GM10248 (cell line): ENCODE results near the gene CACNA1S.

ENCODE experiments used
- CTCF ChIA-PET: fragments of 300-600 bp; sonication (Branson Sonifier 250); formaldehyde crosslinking; extraction: SDS; loops from one replicate; lab custom pipeline; 2021; ENCODE audit warnings: antibody characterized with exemption; lab: Yijun Ruan, JAX
- POLR2A ChIA-PET: fragments of 350-650 bp; sonication (Branson Sonifier 250); formaldehyde crosslinking; extraction: SDS; loops from one replicate; lab custom pipeline; 2020; ENCODE audit warnings: antibody characterized with exemption; lab: Yijun Ruan, JAX
- DNase-seq: peaks from one replicate; pipeline ENCODE4 v3.0.0; 2012; ENCODE audit errors: extremely low spot score
- TF ChIP-seq, protein P1 (sequence below): IDR thresholded peaks from 2 replicates; pipeline ENCODE4 v1.5.1; 2012; ENCODE audit warnings: mild to moderate bottlenecking, low read depth; ENCODE audit errors: extremely low read depth, missing control alignments, control extremely low read depth

The CACNA1S gene

DNA sequence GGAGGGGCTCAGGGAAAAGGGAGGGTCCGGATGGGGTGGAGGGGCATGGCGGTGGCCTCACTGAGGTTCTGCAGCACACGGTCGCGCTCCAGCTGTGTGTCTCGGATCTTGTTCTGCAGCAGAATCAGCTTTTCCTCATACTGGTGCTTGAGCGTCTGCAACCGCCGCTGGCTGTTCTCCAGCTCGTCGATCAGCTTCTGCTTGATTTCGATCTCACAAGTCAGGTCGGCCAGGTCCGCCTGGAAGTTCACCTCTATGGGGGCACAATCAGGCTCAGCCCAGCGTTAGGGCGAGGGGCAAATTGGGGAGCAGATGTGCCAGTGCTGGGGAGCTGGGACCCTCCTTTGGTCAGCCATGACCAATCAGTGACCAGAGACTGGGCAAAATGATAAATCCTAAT, 113.9 kb downstream of the CACNA1S start:
- ChIA-PET POLR2A (no interaction called here), CTCF (interaction anchor here (1.1 to 1.6 kb wide), 3 partner anchors 23 to 30 kb away, joined by 4 to 10 read pairs (median 6); no protein-coding TSS in a partner anchor)
- DNase-seq: no peak
- TF ChIP-seq, protein P1, sequence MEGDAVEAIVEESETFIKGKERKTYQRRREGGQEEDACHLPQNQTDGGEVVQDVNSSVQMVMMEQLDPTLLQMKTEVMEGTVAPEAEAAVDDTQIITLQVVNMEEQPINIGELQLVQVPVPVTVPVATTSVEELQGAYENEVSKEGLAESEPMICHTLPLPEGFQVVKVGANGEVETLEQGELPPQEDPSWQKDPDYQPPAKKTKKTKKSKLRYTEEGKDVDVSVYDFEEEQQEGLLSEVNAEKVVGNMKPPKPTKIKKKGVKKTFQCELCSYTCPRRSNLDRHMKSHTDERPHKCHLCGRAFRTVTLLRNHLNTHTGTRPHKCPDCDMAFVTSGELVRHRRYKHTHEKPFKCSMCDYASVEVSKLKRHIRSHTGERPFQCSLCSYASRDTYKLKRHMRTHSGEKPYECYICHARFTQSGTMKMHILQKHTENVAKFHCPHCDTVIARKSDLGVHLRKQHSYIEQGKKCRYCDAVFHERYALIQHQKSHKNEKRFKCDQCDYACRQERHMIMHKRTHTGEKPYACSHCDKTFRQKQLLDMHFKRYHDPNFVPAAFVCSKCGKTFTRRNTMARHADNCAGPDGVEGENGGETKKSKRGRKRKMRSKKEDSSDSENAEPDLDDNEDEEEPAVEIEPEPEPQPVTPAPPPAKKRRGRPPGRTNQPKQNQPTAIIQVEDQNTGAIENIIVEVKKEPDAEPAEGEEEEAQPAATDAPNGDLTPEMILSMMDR: no peak

DNA sequence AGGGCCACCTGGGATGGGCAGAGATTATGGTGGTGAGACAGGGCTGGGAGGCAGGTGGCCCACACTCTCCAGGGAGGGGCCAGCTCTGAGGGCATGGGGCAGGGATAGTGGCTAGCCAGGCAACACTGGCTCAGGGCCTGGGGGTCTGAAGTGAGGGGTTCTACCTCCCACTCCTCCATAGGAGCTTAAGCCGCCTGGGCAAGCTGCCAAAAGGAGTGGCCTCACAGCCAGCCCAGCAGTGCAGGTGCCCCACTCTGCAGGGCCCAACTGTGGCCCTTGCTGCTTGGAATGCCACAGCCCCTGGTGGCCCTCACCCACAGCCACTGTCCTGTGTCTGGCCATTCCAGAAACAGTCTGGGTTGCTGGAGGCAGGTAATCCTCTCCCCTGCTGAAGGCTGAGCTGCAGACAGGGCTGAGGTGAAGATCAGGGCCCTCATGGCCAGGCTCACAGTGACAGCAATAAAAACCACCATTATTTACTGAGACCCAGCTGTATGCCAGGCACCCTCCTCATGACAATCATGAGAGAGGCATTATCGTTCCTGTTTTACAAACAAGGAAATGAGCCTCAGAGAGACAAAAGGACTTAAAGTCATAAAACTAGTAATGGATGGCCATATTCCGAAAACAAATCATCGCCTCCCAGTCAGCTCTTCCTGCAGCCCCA, 119.7 kb downstream of the CACNA1S start:
- ChIA-PET CTCF (interaction anchor here (0.9 to 10.9 kb wide), 4 partner anchors 11 to 23 kb away, joined by 3 to 79 read pairs (median 9); no protein-coding TSS in a partner anchor), POLR2A (no interaction called here)
- TF ChIP-seq, protein P1: no peak
- no peak for DNase-seq

DNA sequence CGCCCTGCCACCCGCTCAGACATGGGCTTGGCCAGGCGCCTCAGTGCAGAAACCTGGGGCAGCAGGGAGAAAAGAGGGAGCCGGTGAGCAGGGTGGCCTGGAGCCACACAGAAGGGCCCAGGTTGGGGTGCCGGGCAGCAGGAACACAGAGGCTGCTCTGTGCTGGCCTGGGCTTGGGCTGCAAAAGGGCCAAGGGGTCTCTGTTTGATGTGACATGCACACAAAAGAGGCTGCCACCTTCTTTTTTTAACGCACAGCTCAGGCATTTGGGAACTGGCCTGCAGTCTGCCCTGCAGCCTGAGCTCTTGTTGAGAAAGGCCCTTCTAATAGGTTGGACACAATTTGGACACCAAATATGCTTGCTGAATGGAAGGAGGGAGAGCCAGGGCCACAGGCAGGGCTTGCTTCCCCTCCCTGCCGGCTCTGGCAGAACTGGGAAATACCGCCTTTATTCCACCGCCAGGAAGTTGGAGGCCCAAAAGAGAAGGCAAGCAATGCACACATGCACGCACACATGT, 121.1 kb downstream of the CACNA1S start:
- TF ChIP-seq, protein P1: no peak
- POLR2A ChIA-PET: no interaction called here
- CTCF ChIA-PET: interaction anchor here (1.3 to 10.9 kb wide), 5 partner anchors 12 to 35 kb away, joined by 4 to 79 read pairs (median 8); no protein-coding TSS in a partner anchor
- no peak for DNase-seq

DNA sequence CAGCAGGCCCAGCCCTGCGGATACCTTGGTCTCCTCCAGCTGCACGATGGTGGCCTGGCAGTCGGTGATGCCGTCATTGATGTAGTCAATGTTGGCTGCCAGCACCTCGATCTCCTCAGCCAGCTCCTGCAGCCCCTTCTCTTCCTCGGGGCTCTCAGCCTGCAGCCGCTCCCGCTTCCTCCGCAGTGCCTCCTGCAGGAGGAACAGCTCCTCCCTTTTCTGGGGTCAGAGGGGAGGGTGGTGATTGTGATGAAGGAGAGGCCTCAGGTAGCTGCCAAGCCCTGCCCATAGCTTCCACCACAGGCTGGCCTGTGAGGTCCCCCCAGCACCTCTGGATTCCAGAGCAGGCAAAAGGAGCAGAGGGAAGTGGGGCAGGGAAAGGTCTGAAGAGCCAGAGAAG, 122.1 kb downstream of the CACNA1S start:
- ChIA-PET POLR2A (no interaction called here), CTCF (interaction anchor here (1.3 to 10.9 kb wide), 7 partner anchors 11 to 52 kb away, joined by 3 to 79 read pairs (median 6); no protein-coding TSS in a partner anchor)
- TF ChIP-seq, protein P1: no peak
- DNase-seq: no peak
